OCI-LY1 (cell line): Measurements from ENCODE around the gene ATP2B2.

Source experiments
- H2AFZ ChIP-seq: fragments of 200-600 bp; sonication (generic), shearing (Covaris generic); 2 replicates; pipeline ENCODE4 v1.6.0; 2014; ENCODE audit warnings: antibody characterized with exemption, mild to moderate bottlenecking, low read length
- H3F3A ChIP-seq: fragments of 200-600 bp; sonication (generic), shearing (Covaris generic); 2 replicates; pipeline ENCODE4 v1.6.0; 2014; ENCODE audit warnings: mild to moderate bottlenecking, antibody characterized with exemption, low read length, moderate library complexity; ENCODE audit not compliant: insufficient read depth
- H3K27ac ChIP-seq: fragments of 200-600 bp; sonication (generic); 2 replicates; pipeline ENCODE4 v1.5.1; 2014; ENCODE audit warnings: low read length, mixed run types, mild to moderate bottlenecking, low read depth; ENCODE audit not compliant: poor library complexity, severe bottlenecking
- H3K27me3 ChIP-seq: fragments of 200-600 bp; sonication (generic); 2 replicates; pipeline ENCODE4 v1.6.0; 2014; ENCODE audit warnings: antibody characterized with exemption, mild to moderate bottlenecking, low read length, moderate library complexity; ENCODE audit not compliant: insufficient read depth
- H3K36me3 ChIP-seq: fragments of 200-600 bp; sonication (generic); 2 replicates; pipeline ENCODE4 v1.6.1; 2014; ENCODE audit warnings: mild to moderate bottlenecking, antibody characterized with exemption, low read length, moderate library complexity, mixed read lengths; ENCODE audit not compliant: insufficient read depth
- H3K4me1 ChIP-seq: fragments of 200-600 bp; sonication (generic); 2 replicates; pipeline ENCODE4 v1.5.1; 2014; ENCODE audit warnings: mild to moderate bottlenecking, low read length, moderate library complexity; ENCODE audit not compliant: insufficient read depth, severe bottlenecking
- H3K4me2 ChIP-seq: fragments of 200-600 bp; sonication (generic), shearing (Covaris generic); 2 replicates; pipeline ENCODE4 v1.6.1; 2014; ENCODE audit warnings: low read length
- H3K4me3 ChIP-seq: fragments of 200-600 bp; sonication (generic); 2 replicates; pipeline ENCODE4 v1.5.1; 2014; ENCODE audit warnings: low read length, low read depth, mild to moderate bottlenecking, mixed read lengths; ENCODE audit not compliant: poor library complexity, severe bottlenecking
- H3K79me2 ChIP-seq: fragments of 200-600 bp; shearing (Covaris generic); 2 replicates; pipeline ENCODE4 v1.6.1; 2016; ENCODE audit warnings: mixed run types, low read length, mixed read lengths; ENCODE audit not compliant: insufficient read depth
- H3K9ac ChIP-seq: fragments of 200-600 bp; sonication (generic), shearing (Covaris generic); 2 replicates; pipeline ENCODE4 v1.6.1; 2014; ENCODE audit warnings: mild to moderate bottlenecking, low read length, mixed read lengths
- H3K9me2 ChIP-seq: fragments of 200-600 bp; sonication (generic), shearing (Covaris generic); 2 replicates; pipeline ENCODE4 v1.6.1; 2014; ENCODE audit warnings: low read depth, mild to moderate bottlenecking, low read length, mixed read lengths
- H3K9me3 ChIP-seq: fragments of 200-600 bp; shearing (Covaris generic); 2 replicates; pipeline ENCODE4 v1.6.1; 2014; ENCODE audit warnings: low read length, mixed read lengths
- H4K20me1 ChIP-seq: fragments of 200-600 bp; sonication (generic), shearing (Covaris generic); 2 replicates; pipeline ENCODE4 v1.6.0; 2016; ENCODE audit warnings: mild to moderate bottlenecking, low read length; ENCODE audit not compliant: insufficient read depth
- CTCF ChIP-seq: fragments of 200-600 bp; sonication (generic), shearing (Covaris generic); IDR thresholded peaks from 2 replicates; pipeline ENCODE4 v1.5.1; 2017; ENCODE audit warnings: mild to moderate bottlenecking, antibody characterized with exemption, low read length, moderate library complexity, mixed read lengths
- EZH2 ChIP-seq: fragments of 200-600 bp; sonication (generic), shearing (Covaris generic); IDR thresholded peaks from 2 replicates; pipeline ENCODE4 v1.8.0; 2017; ENCODE audit warnings: borderline replicate concordance, mixed run types, mild to moderate bottlenecking, antibody characterized with exemption, low read length, moderate library complexity, mixed read lengths

Gene ATP2B2

GRCh38 chr3:10463533-10464434 lies 41.6 kb downstream of the ATP2B2 start:
- no peak overlapping the region for H2AFZ ChIP-seq
- H3K27me3 ChIP-seq, result no peaks in the 10 kb centered on the region
- no peaks in the 10 kb centered on the region for H3K79me2 ChIP-seq
- no peaks in the 10 kb centered on the region for H3F3A ChIP-seq
- no peak overlapping the region for H3K4me3 ChIP-seq
- H3K36me3 ChIP-seq, result no peaks in the 10 kb centered on the region
- no peak overlapping the region for H3K4me2 ChIP-seq
- H3K27ac ChIP-seq, result no peak overlapping the region
- H3K9me3 ChIP-seq, result no peaks in the 10 kb centered on the region
- H4K20me1 ChIP-seq, result no peaks in the 10 kb centered on the region
- no peak for TF ChIP-seq EZH2
- no peak for TF ChIP-seq CTCF
- H3K9ac ChIP-seq, result no peak overlapping the region
- H3K4me1 ChIP-seq, result no peaks in the 10 kb centered on the region
- H3K9me2 ChIP-seq, result no peaks in the 10 kb centered on the region

- no peaks in the 10 kb centered on the region for H3K9me3 ChIP-seq
- no peaks in the 10 kb centered on the region for H3K27me3 ChIP-seq
- no peaks in the 10 kb centered on the region for H3K9me2 ChIP-seq
- no peaks in the 10 kb centered on the region for H3K4me1 ChIP-seq
- H4K20me1 ChIP-seq, result no peaks in the 10 kb centered on the region
- H3K36me3 ChIP-seq, result no peaks in the 10 kb centered on the region
- H3K4me2 ChIP-seq, result no peak overlapping the region
- H3F3A ChIP-seq, result no peaks in the 10 kb centered on the region
- TF ChIP-seq EZH2, result no peak
- TF ChIP-seq CTCF, result no peak
- H2AFZ ChIP-seq, result no peak overlapping the region
- H3K27ac ChIP-seq, result no peak overlapping the region
- H3K9ac ChIP-seq, result no peak overlapping the region
- H3K4me3 ChIP-seq, result no peak overlapping the region
- H3K79me2 ChIP-seq, result no peaks in the 10 kb centered on the region
These were observed 42.5 kb downstream of the ATP2B2 start for GRCh38 chr3:10462641-10463532.

- Histone ChIP-seq H3K4me1 (no peaks in the 10 kb centered on the region), H3K9me3 (no peaks in the 10 kb centered on the region), H2AFZ (no peak overlapping the region), H3K36me3 (no peaks in the 10 kb centered on the region), H3K79me2 (no peaks in the 10 kb centered on the region), H3K4me2 (no peak overlapping the region), H3K9me2 (no peaks in the 10 kb centered on the region), H3K27ac (no peak overlapping the region), H3F3A (no peaks in the 10 kb centered on the region), H3K27me3 (no peaks in the 10 kb centered on the region), H3K4me3 (no peak overlapping the region), H3K9ac (no peak overlapping the region), H4K20me1 (no peaks in the 10 kb centered on the region)
- TF ChIP-seq CTCF, result no peak
- no peak for TF ChIP-seq EZH2
These were observed 44.3 kb downstream of the ATP2B2 start for GRCh38 chr3:10460951-10461545.
